ENCODE results near the gene PCDHGB6. TPM values are rescaled to one million over a fixed set of nuclear protein-coding genes. Genes with fewer than 3 reads are reported as not detected.
"Not testable (repeated sequence)": the region's sequence is repeated elsewhere in the genome, so short reads cannot be mapped to it uniquely, and the experiment has no call there.

Gene PCDHGB6
- 0.32 and 0.40 TPM in 2 replicates for total RNA-seq (2014; rRNA removed)
- 0.13 TPM for polyA plus RNA-seq (2012)

DNA sequence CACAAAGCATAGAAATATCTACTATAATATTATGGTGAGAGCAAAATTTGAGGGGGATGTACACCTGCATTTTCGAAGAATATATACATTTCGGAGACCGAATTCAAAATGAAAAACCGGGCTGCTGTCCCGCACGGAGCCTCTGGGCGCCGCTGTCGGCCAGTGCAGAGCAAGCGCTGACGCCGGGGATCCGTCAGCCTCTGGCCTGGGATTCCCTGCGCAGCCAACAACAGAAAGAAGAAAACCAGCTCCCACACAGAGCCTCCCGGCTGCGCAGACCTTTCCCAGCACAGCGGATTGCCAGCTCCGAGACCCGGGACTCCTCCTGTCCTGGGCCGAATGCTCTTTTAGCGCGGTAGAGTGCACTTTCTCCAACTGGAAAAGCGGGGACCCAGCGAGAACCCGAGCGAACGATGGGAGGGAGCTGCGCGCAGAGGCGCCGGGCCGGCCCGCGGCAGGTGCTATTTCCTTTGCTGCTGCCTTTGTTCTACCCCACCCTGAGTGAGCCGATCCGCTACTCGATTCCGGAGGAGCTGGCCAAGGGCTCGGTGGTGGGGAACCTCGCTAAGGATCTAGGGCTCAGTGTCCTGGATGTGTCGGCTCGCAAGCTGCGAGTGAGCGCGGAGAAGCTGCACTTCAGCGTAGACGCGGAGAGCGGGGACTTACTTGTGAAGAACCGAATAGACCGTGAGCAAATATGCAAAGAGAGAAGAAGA lies at the start of gene PCDHGB6:
Gene PCDHGB6 (plus strand): TSS at position 232 of the 716 bp plus-strand sequence. CDS start 182 bp downstream, at position 414.
- not testable (repeated sequence) for DNase-seq (ENCODE audit: low read depth)

DNA sequence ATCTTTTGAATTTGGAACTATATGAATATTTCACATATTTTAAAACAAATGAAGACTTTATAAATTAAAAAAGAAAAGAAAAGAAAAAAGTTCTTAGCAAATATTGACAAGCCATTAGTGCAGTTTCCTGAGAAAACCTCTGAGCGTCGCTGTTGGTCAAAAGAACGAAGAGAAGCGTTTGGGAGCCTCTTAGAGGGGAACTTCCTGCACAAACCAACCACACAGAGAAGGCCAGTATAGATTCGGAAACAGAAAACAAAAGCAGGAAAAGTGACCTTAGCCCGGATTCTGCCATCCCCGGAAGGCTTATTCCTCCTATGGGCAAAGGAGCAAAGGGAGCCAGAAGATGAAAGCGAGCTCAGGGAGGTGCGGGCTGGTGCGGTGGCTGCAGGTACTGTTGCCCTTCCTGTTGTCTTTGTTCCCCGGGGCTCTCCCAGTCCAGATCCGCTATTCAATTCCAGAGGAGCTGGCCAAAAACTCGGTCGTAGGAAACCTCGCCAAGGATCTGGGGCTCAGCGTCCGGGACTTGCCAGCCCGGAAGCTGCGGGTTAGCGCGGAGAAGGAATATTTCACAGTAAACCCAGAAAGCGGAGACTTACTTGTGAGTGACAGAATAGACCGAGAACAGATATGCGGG lies 47.9 kb upstream of the PCDHGB6 start, which contains the start of gene PCDHGB2:
Gene PCDHGB2 (plus strand): TSS at position 205 of the 637 bp plus-strand sequence. CDS start 142 bp downstream, at position 347.
- peak; percentile 73 for DNase-seq (ENCODE audit: low read depth)

DNA sequence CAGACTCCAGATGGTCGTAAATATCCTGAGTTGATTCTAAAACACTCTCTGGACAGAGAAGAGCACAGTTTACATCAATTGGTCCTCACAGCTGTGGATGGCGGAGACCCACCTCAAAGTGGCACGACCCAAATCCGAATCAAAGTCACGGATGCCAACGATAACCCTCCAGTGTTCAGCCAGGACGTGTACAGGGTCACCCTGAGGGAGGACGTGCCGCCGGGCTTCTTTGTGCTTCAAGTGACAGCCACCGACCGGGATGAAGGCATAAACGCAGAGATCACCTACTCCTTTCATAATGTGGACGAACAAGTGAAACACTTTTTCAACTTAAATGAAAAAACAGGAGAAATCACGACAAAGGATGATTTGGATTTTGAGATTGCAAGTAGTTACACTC lies 47.1 kb upstream of the PCDHGB6 start:
- DNase-seq (ENCODE audit: low read depth): no peak

DNA sequence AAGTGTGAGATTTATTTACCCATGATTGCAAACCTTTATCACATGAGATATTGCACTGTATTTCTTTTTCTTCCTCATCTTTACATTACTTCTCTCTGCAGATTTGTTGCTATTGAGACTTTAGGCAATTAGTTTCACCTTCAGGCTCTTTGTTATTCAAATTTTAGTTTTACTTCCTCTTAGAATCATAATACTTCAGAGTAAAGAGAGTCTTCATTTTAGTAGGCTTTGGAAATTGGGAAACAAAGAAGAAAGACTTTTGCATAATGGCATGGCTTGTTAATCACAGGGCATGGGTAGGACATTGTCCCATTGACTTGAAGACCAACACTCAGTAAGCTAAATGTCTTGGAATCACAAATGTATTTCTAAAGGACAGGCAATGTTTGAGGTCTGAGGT lies 45.1 kb upstream of the PCDHGB6 start:
- DNase-seq (ENCODE audit: low read depth): no peak

DNA sequence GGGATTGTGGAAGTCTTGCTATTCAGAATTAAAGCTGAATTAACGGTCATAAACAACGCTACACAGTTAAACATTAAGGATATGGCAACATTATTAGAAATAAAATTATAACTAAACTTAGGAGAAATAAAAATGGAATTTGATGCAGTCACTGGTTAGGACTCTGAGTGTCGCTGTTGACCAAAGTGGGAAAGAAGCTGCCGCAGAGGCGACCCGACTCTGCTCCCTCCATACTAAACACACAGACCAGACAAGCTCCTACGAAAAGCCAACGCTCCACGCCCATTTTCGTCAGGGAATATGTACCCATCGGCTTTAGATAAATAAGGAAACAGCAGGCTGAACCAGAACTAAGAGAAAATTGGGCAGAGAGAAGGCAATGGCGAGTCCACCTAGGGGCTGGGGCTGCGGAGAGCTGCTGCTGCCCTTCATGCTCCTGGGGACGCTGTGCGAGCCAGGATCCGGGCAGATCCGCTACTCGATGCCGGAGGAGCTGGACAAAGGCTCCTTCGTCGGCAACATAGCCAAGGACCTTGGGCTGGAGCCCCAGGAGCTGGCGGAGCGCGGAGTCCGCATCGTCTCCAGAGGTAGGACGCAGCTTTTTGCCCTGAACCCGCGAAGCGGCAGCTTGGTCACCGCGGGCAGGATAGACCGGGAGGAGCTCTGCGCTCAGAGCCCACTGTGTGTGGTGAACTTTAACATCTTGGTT lies 43.7 kb upstream of the PCDHGB6 start, which contains the start of gene PCDHGA5:
Gene PCDHGA5 (plus strand): TSS at position 211 of the 709 bp plus-strand sequence. CDS start 169 bp downstream, at position 380.
- no peak for DNase-seq (ENCODE audit: low read depth)

DNA sequence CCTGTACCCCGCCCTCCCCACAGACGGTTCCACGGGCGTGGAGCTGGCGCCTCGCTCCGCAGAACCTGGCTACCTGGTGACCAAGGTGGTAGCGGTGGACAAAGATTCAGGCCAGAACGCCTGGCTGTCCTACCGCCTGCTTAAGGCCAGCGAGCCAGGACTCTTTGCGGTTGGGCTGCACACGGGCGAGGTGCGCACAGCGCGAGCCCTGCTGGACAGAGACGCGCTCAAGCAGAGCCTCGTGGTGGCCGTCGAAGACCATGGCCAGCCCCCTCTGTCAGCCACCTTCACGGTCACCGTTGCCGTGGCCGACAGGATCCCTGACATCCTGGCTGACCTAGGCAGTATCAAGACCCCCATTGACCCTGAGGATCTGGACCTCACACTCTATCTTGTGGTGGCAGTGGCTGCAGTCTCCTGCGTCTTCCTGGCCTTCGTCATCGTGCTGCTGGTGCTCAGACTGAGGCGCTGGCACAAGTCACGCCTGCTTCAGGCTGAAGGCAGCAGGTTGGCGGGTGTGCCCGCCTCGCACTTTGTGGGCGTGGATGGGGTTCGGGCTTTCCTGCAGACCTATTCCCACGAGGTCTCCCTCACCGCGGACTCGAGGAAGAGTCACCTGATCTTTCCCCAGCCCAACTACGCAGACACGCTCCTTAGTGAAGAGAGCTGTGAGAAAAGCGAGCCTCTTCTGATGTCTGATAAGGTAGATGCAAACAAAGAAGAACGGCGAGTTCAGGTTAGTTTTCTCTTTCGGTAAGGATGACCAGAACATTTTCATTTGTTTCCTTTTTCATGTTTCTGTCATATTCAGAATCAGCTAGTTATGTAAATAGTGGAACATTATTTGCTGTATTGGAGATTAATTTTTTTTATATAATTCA lies 41.6 kb upstream of the PCDHGB6 start:
- no peak for DNase-seq (ENCODE audit: low read depth)

DNA sequence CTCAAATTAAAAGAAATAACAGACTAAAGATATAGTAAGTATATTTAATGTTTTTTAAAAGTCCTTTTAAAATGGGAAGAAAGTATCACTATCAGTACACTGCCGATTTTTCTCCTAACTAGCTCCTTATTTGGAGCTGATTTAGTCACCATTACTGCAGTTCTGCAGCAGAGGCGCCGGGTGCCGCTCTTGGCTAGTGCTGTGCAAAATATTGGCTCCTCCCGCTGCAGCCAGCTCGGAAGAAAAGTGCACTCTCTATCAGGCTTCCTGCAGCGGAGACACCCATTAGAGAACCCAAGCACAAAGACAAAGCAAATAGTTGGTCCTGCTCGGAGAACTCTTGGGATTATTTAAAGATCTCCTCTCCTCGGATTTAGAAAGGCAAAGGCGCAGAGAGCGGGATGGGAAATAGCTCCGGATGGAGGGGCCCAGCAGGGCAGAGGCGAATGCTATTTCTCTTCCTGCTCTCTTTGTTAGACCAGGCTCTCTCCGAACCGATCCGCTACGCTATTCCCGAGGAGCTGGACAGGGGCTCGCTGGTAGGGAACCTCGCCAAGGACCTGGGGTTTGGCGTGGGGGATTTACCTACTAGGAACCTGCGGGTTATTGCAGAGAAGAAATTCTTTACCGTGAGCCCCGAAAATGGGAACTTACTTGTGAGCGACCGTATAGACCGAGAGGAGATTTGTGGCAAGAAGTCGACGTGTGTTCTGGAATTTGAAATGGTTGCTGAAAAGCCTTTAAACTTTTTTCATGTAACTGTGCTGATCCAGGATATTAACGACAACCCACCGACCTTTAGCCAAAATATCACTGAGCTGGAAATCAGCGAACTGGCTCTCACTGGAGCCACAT lies 37.6 kb upstream of the PCDHGB6 start, which contains the start of gene PCDHGB3:
Gene PCDHGB3 (plus strand): TSS at position 249 of the 855 bp plus-strand sequence. CDS start 153 bp downstream, at position 402.
- no peak for DNase-seq (ENCODE audit: low read depth)

DNA sequence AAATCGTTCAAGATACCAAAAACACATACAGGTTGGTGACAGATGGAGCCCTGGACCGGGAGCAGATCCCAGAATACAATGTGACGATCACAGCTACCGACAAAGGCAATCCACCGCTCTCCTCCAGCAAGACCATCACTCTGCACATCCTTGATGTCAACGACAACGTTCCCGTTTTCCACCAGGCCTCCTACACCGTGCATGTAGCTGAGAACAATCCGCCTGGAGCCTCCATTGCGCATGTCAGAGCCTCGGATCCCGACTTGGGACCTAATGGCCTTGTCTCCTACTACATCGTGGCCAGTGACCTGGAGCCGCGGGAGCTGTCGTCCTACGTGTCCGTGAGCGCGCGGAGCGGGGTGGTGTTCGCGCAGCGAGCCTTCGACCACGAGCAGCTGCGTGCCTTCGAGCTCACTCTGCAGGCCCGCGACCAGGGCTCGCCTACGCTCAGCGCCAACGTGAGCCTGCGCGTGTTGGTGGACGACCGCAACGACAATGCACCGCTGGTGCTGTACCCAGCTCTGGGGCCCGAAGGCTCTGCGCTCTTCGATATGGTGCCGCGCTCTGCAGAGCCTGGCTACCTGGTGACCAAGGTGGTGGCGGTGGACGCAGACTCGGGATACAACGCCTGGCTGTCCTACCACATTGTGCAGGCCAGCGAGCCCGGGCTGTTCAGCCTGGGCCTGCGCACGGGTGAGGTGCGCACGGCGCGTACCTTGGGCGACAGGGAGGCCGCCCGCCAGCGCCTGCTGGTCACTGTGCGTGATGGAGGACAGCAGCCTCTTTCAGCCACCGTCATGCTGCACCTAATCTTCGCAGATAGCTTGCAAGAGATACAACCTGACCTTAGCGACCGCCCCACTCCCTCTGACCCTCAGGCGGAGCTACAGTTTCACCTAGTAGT lies 36.0 kb upstream of the PCDHGB6 start:
- no peak for DNase-seq (ENCODE audit: low read depth)

DNA sequence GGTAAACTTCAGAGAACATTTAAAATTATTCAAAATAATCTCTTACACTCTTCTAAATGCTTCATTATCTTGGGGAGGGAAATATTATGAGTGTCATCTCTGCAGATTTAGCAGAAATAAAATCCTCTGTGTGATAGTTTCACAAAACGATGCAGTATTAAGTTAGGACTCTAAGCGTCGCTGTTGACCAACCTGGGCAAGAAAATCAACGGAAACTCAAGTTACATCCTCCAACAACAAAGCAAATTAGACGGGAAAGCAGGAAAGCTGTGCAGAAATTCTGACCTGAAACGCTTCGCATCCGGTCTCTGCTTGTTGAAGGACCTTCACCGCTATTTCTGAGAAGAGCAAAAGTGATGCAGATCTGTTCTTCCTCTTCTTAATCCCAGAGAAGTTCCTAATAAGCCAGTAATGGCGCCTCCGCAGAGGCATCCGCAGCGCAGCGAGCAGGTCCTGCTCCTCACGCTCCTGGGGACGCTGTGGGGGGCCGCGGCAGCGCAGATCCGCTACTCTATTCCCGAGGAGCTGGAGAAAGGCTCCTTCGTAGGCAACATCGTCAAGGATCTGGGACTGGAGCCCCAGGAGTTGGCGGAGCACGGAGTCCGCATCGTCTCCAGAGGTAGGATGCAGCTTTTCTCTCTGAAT lies 34.0 kb upstream of the PCDHGB6 start, which contains the start of gene PCDHGA6:
Gene PCDHGA6 (plus strand): TSS at position 219 of the 645 bp plus-strand sequence. CDS start 193 bp downstream, at position 412.
- DNase-seq (ENCODE audit: low read depth): no peak

DNA sequence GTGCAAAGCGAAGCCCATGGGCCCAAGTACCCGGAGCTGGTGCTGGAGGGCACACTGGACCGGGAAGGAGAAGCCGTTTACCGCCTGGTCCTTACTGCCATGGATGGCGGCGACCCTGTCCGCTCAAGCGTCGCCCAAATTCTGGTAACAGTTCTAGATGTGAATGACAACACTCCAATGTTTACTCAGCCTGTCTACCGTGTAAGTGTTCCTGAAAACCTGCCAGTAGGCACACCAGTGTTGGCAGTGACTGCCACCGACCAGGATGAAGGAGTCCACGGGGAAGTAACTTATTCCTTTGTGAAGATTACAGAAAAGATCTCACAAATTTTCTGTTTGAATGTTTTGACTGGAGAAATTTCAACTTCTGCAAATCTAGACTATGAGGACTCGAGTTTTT lies 33.2 kb upstream of the PCDHGB6 start:
- no peak for DNase-seq (ENCODE audit: low read depth)

DNA sequence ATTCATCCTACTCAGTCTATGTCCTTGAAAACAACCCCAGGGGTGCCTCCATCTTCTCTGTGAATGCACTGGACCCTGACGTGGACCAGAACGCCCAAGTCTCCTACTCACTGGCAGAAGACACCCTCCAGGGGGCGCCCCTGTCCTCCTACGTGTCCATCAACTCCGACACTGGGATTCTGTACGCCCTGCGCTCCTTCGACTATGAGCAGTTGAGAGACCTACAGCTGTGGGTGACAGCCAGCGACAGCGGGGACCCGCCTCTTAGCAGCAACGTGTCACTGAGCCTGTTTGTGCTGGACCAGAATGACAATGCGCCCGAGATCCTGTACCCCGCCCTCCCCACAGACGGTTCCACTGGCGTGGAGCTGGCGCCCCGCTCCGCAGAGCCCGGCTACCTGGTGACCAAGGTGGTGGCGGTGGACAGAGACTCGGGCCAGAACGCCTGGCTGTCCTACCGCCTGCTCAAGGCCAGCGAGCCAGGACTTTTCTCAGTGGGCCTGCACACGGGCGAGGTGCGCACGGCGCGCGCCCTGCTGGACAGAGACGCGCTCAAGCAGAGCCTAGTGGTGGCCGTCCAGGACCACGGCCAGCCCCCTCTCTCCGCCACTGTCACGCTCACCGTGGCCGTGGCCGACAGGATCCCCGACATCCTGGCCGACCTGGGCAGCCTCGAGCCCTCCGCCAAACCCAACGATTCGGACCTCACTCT lies 32.2 kb upstream of the PCDHGB6 start:
- not testable (repeated sequence) for DNase-seq (ENCODE audit: low read depth)

DNA sequence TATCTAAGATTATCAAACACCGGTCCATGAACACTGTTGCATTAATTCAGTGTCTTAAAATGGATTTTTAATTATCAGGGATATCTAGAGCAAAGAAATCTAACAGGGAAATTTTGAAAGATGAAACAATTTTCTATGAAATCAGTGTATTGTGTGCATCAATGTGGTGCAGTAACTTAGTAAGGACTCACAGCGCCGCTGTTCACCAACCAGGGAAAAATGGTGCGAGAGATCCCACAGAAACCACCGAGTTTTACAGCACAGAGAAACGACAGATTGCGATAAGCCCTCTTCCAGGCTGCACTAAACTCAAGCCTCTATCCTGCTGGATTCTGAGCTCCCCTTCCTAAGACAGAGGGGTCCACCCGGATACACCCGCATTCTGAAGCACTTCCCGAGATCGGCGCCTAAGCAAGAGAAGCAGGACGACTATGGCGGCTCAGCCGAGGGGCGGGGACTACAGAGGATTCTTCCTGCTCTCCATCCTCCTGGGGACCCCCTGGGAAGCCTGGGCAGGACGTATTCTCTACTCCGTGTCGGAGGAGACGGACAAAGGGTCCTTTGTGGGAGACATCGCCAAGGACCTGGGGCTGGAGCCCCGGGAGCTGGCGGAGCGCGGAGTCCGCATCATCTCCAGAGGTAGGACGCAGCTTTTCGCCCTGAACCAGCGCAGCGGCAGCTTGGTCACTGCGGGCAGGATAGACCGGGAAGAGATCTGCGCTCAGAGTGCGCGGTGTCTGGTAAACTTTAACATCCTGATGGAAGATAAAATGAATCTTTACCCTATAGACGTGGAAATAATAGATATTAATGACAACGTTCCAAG lies 25.1 kb upstream of the PCDHGB6 start, which contains the start of gene PCDHGA7:
Gene PCDHGA7 (plus strand): TSS at position 274 of the 826 bp plus-strand sequence. CDS start 158 bp downstream, at position 432.
- DNase-seq (ENCODE audit: low read depth): no peak

DNA sequence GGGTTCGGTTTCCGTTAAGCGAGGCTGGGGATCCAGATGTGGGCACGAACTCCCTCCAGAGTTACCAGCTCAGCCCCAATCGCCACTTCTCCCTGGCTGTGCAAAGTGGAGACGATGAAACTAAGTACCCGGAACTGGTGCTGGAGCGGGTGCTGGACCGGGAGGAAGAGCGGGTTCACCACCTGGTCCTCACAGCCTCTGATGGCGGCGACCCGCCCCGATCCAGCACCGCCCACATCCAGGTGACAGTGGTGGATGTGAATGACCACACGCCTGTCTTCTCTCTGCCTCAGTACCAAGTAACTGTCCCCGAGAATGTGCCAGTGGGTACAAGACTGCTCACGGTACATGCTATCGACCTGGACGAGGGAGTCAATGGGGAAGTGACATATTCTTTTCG lies 24.5 kb upstream of the PCDHGB6 start:
- no peak for DNase-seq (ENCODE audit: low read depth)

DNA sequence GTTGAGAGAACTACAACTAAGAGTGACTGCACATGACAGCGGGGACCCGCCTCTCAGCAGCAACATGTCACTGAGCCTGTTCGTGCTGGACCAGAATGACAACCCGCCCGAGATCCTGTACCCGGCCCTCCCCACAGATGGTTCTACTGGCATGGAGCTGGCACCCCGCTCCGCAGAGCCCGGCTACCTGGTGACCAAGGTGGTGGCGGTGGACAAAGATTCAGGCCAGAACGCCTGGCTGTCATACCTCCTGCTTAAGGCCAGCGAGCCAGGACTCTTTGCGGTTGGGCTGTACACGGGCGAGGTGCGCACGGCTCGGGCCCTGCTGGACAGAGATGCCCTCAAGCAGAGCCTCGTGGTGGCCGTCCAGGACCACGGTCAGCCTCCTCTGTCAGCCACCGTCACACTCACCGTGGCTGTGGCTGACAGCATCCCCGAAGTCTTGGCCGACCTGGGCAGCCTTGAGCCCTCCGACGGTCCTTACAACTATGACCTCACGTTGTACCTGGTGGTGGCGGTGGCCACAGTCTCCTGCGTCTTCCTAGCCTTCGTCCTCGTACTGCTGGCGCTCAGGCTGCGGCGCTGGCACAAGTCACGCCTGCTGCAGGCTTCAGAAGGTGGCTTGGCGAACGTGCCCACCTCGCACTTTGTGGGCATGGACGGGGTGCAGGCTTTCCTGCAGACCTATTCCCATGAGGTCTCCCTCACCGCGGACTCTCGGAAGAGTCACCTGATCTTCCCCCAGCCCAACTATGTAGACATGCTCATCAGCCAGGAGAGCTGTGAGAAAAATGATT lies 23.2 kb upstream of the PCDHGB6 start:
- no peak for DNase-seq (ENCODE audit: low read depth)

DNA sequence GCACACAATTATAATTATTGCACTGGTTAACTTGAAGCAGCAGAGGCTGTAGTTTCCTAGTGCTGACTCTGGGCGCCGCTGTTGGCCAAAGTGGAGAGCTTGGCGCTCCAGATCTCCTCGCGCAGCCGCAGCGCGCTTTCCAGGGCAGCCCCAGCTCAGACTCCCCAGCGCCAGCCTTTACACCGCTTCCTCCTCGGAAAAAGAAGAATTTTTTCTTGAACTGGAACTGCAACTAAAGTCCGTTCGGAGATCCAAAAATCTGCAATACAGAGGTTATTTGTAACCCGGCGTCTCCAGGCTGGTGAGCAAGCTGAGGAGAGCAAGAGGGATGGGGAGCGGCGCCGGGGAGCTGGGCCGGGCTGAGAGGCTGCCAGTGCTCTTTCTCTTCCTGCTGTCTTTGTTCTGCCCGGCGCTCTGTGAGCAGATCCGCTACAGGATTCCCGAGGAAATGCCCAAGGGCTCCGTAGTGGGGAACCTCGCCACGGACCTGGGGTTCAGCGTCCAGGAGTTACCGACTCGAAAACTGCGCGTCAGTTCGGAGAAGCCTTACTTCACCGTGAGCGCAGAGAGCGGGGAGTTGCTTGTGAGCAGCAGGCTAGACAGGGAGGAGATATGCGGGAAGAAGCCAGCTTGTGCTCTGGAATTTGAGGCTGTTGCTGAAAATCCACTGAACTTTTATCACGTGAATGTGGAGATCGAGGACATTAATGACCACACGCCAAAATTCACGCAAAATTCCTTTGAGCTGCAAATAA lies 20.1 kb upstream of the PCDHGB6 start, which contains the start of gene PCDHGB4:
Gene PCDHGB4 (plus strand): TSS at position 142 of the 755 bp plus-strand sequence. CDS start 187 bp downstream, at position 329.
- DNase-seq (ENCODE audit: low read depth): not testable (repeated sequence)
